GM08714 (cell line): ENCODE results near the gene SYCP2L.
"Not testable (repeated sequence)": the region's sequence is repeated elsewhere in the genome, so short reads cannot be mapped to it uniquely, and the experiment has no call there.

Experiments used
- H3K4me3 ChIP-seq: fragments of 200-500 bp; sonication (Bioruptor generic); 2 replicates; pipeline ENCODE4 v1.5.1; 2014; ENCODE audit warnings: mild to moderate bottlenecking, low read length, inconsistent platforms
- ZNF274 ChIP-seq: IDR thresholded peaks from 2 replicates; pipeline ENCODE4 v1.6.1; 2012; ENCODE audit warnings: mild to moderate bottlenecking, low read depth, low read length

Gene SYCP2L

GRCh38 chr6:10886691-10887502 is at the start of gene SYCP2L:
TSS of gene SYCP2L (plus strand) at chr6:10887052. CDS start at chr6:10887127, 75 bp downstream.
- peak within 1 kb of the TSS; percentile 76 for H3K4me3 ChIP-seq
- TF ChIP-seq ZNF274: no peak

GRCh38 chr6:10837622-10837994 is 49.2 kb upstream of the SYCP2L start:
- TF ChIP-seq ZNF274: no peak

GRCh38 chr6:10837995-10838793 is 48.7 kb upstream of the SYCP2L start, which contains the start of gene MAK:
TSS of gene MAK (minus strand) at chr6:10838539. CDS start at chr6:10830648, 7,891 bp downstream.
- no peak for TF ChIP-seq ZNF274
- peak within 1 kb of the TSS; percentile 68 for H3K4me3 ChIP-seq

More at GRCh38 chr6:10837622-10837994, 49.2 kb upstream of the SYCP2L start:
- peak overlapping the region; percentile 68 for H3K4me3 ChIP-seq

DNA sequence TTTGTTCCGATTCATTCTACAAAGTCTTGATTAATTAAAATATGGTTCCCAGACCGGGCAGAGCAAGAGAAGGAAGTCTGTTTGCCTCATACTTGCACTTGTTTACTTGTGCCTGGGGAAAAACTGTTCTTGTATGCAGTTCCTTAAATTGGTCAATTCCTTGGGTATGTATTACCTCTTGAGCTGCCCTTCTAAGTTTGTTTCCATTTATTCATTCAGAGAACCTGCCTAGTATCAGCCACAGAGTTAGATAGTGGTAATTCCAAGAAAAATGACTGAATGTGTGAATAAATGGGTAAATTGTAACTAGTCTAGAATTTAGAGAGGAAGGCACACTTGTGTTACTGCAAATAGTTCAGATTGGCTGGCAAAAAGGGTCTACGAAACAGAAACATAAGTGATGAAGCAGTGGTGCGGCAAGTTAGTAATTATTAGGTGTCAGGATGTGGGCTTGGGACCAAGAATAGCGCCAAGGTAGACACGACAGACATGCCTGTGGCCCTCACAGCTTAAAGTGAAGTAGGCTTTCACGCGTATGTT is 48.0 kb upstream of the SYCP2L start:
- H3K4me3 ChIP-seq: peak overlapping the region; percentile 68
- TF ChIP-seq ZNF274: no peak

GRCh38 chr6:10843554-10843953 is 43.3 kb upstream of the SYCP2L start:
- H3K4me3 ChIP-seq: no peak overlapping the region
- TF ChIP-seq ZNF274: no peak

DNA sequence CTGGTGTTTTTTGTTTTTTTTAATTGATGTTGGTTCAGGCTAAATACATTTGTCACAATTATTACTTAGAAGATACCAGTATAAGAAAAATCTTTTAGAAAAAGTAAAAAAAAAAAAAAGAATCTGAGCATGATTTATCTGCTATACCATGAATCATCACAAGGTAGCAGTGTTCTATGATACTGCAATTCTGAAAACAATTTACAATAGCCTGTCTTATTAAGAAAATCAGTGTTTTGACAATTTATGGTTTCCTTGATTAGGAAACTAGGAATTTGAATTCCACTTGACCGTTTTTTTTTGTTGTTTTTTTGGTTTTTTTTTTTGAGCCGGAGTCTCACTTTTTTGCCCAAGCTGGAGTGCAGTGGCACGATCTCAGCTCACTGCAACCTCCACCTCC is 39.2 kb upstream of the SYCP2L start:
- H3K4me3 ChIP-seq: no peak overlapping the region
- no peak for TF ChIP-seq ZNF274

DNA sequence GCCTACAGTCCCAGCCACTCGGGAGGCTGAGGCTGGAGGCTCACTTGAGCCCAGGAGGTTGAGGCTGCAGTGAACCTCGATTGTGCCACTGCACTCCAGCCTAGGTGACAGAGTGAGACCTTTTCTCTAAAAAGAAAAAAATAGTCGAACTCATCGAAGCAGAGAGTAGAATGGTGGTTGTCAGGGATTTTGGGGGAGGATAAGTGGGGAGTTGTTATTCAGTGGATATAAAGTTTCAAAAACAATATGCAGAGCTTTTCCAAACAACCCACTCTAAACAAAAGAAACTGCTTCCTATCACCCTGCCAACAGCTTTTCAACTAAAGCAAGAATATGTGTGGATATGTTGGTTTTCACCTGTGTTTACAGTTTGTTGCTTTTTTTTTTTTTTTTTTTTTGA is 37.0 kb upstream of the SYCP2L start:
- TF ChIP-seq ZNF274: no peak
- no peak overlapping the region for H3K4me3 ChIP-seq

DNA sequence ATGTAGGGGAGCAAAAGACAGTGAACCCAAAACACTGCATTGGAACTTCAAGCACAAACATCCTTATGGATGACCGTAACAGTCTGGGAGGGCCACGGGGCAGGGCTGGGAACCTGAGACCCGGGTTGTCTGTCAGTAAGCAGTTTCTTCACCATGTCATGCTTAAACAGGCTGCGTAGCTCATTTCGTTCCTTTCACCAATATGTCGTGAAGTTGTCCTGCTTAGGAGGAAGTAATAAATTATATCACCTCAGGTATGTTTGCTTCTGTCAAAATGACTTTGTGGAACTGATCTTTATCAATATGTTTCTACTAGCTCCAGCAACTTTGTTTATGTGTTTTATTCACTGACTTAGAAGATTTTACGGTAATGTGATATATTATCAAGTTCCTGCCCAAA is 36.1 kb upstream of the SYCP2L start:
- H3K4me3 ChIP-seq: no peak overlapping the region
- TF ChIP-seq ZNF274: no peak

DNA sequence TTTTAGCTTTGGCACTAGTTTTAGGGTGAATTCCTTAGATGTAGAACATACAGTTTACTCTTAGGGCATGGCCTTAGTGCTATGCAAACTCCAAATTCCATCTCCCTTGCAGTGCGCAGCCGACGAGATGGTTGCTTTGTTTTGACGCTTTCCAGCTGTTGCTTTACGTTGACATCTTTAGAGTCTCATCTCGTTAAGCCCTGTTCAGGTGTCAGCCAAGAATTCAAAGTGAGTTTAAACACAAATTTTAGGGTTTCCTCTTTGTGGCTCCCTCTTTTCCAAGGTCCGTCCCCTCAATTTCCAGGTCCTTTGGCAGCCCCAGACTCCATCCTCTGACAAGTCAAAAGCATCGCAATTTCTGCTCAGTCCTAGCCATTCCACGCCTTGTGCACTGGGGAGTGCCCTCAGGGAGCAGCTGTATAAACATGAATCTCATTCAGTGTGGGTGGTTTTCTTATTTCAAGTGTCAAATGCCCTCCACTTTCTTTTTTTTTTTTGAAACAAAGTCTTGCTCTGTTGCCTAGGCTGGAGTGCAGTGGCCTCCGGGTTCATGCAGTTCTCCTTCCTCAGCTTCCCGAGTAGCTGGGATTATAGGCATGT is 34.4 kb upstream of the SYCP2L start:
- TF ChIP-seq ZNF274: no peak
- no peak overlapping the region for H3K4me3 ChIP-seq

DNA sequence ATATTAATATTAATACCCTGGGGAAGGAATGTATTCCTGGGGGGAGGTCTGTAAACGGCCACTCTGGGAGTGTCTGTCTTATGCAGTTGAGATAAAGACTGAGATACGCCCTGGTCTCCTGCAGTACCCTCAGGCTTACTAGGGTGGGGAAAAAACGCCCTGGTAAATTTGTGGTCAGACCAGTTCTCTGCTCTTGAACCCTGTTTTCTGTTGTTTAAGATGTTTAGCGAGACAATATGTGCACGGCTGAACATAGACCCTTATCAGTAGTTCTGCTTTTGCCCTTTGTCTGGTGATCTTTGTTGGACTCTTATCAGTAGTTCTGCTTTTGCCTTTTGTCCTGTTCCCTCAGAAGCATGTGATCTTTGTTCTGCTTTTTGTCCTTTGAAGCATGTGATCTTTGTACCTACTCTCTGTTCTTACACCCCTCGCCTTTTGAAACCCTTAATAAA is 33.0 kb upstream of the SYCP2L start:
- not testable (repeated sequence) for H3K4me3 ChIP-seq

- no peak for TF ChIP-seq ZNF274
- H3K4me3 ChIP-seq: no peak overlapping the region
These were observed 31.8 kb upstream of the SYCP2L start for GRCh38 chr6:10854922-10855632.

- TF ChIP-seq ZNF274: no peak
- no peak overlapping the region for H3K4me3 ChIP-seq
These were observed 29.6 kb upstream of the SYCP2L start for GRCh38 chr6:10857259-10857658.

- TF ChIP-seq ZNF274: no peak
- no peak overlapping the region for H3K4me3 ChIP-seq
These were observed 25.8 kb upstream of the SYCP2L start for GRCh38 chr6:10861086-10861485.

- TF ChIP-seq ZNF274: no peak
These were observed 24.5 kb upstream of the SYCP2L start for GRCh38 chr6:10862361-10862760.

GRCh38 chr6:10863031-10863430 is 23.8 kb upstream of the SYCP2L start:
- not testable (repeated sequence) for H3K4me3 ChIP-seq

More at GRCh38 chr6:10862361-10862760, 24.5 kb upstream of the SYCP2L start:
- no peak overlapping the region for H3K4me3 ChIP-seq

- not testable (repeated sequence) for H3K4me3 ChIP-seq
These were observed 20.1 kb upstream of the SYCP2L start for GRCh38 chr6:10866709-10867108.
